HepG2 (cell line): ENCODE data around the gene SLC11A1. TPM values are rescaled to one million over a fixed set of nuclear protein-coding genes. Genes with fewer than 3 reads are reported as not detected.

Source experiments
- ADNP ChIP-seq: sonication (generic); formaldehyde crosslinking; IDR thresholded peaks from 2 replicates; pipeline ENCODE4 v1.4.0; 2020; ENCODE audit warnings: missing genetic modification reagents
- AGO2 ChIP-seq: fragments of 200-400 bp; formaldehyde crosslinking; optimal IDR thresholded peaks from 2 replicates; pipeline ENCODE3; 2017; ENCODE audit warnings: mild to moderate bottlenecking, low read depth, low read length, moderate library complexity
- CEBPB ChIP-seq: IDR thresholded peaks from 2 replicates; pipeline ENCODE4 v1.6.1; 2011; ENCODE audit warnings: low read depth, low read length, improper control_type of control experiment, borderline replicate concordance
- JARID2 ChIP-seq: sonication (generic); formaldehyde crosslinking; IDR thresholded peaks from 2 replicates; pipeline ENCODE4 v1.8.1; 2023; ENCODE audit warnings: missing genetic modification reagents, inconsistent platforms; ENCODE audit not compliant: insufficient replicate concordance
- MLLT10 ChIP-seq: sonication (generic); formaldehyde crosslinking; IDR thresholded peaks from 2 replicates; pipeline ENCODE4 v1.4.0; 2020; ENCODE audit warnings: missing genetic modification reagents
- NPAS2 ChIP-seq: sonication (generic); formaldehyde crosslinking; IDR thresholded peaks from 2 replicates; pipeline ENCODE4 v1.8.0; 2022; ENCODE audit warnings: mild to moderate bottlenecking, missing genetic modification reagents, borderline replicate concordance
- NR2F2 ChIP-seq: IDR thresholded peaks from 2 replicates; pipeline ENCODE4 v1.6.1; 2012; ENCODE audit warnings: low read depth, inconsistent platforms, borderline replicate concordance
- NR2F6 ChIP-seq, 2 experiments: IDR thresholded peaks; 2 replicates each; pipeline ENCODE4 v1.6.1; 2016; ENCODE audit warnings: antibody characterized with exemption in 1 of 2, mild to moderate bottlenecking in 1 of 2
- PHB2 ChIP-seq: fragments of 450-650 bp; IDR thresholded peaks from 2 replicates; pipeline ENCODE4 v1.6.1; 2018; ENCODE audit not compliant: partially characterized antibody
- POLR2AphosphoS5 ChIP-seq: IDR thresholded peaks from 2 replicates; pipeline ENCODE4 v1.6.1; 2012; ENCODE audit warnings: low read depth, low read length
- SNRNP70 ChIP-seq: fragments of 200-400 bp; formaldehyde crosslinking; IDR thresholded peaks from 2 replicates; pipeline ENCODE4 v1.6.1; 2017; ENCODE audit warnings: mild to moderate bottlenecking, low read depth, low read length, moderate library complexity
- STAG1 ChIP-seq: sonication (generic); formaldehyde crosslinking; IDR thresholded peaks from 2 replicates; pipeline ENCODE4 v1.4.0; 2020; ENCODE audit warnings: missing genetic modification reagents
- TP53 ChIP-seq: sonication (generic); formaldehyde crosslinking; conservative IDR thresholded peaks from 2 replicates; pipeline ENCODE4 v1.4.0; 2020; ENCODE audit warnings: missing genetic modification reagents
- ZNF12 ChIP-seq: sonication (generic); formaldehyde crosslinking; IDR thresholded peaks from 2 replicates; pipeline ENCODE4 v1.5.0; 2020; ENCODE audit warnings: missing genetic modification reagents
- ZNF737 ChIP-seq: sonication (generic); formaldehyde crosslinking; IDR thresholded peaks from 2 replicates; pipeline ENCODE4 v1.5.0; 2020; ENCODE audit warnings: missing genetic modification reagents, mild to moderate bottlenecking, borderline replicate concordance
- ZNF788 ChIP-seq: sonication (generic); formaldehyde crosslinking; IDR thresholded peaks from 2 replicates; pipeline ENCODE4 v1.5.0; 2020; ENCODE audit warnings: mild to moderate bottlenecking, missing genetic modification reagents, borderline replicate concordance
- polyA plus RNA-seq, 8 experiments: library from polyadenylated mRNA; depleted of rRNA in 3 of 8; stranded (reverse) in 7 of 8; unstranded in 1 of 8; fragments of >200 nt; fragmentation: Illumina TruSeq in 4 of 8; extraction: Trizol in 4 of 8; gene quantifications; 2 replicates each; pipeline versions ENCODE4 v1.2.1 to v1.2.3, GENCODE V29; 2011 to 2016; ENCODE audit warnings: low read depth in 4 of 8, missing spikeins in 1 of 8, mixed read lengths in 1 of 8; ENCODE audit not compliant: insufficient read depth in 1 of 8
- total RNA-seq, 5 experiments: library from RNA; depleted of rRNA; stranded (reverse); fragments of >200 nt; fragmentation: Illumina TruSeq; extraction: Trizol; gene quantifications; 2 replicates each; pipeline ENCODE4 v1.2.3, GENCODE V29; 2016; ENCODE audit warnings: low read depth in 1 of 5
- TF ChIP-seq, protein P1 (sequence below): sonication (generic); formaldehyde crosslinking; IDR thresholded peaks from 2 replicates; pipeline ENCODE4 v1.4.0; 2020; ENCODE audit warnings: missing genetic modification reagents
- TF ChIP-seq, protein P2 (sequence below): sonication (generic); formaldehyde crosslinking; IDR thresholded peaks from 2 replicates; pipeline ENCODE4 v1.4.0; 2020; ENCODE audit warnings: missing genetic modification reagents
- TF ChIP-seq, protein P3 (sequence below): sonication (generic); formaldehyde crosslinking; IDR thresholded peaks from 2 replicates; pipeline ENCODE4 v1.5.0; 2020; ENCODE audit warnings: missing genetic modification reagents, mild to moderate bottlenecking, borderline replicate concordance
- TF ChIP-seq, protein P4 (sequence below): sonication (generic); formaldehyde crosslinking; IDR thresholded peaks from 2 replicates; pipeline ENCODE4 v1.8.1; 2023; ENCODE audit warnings: mild to moderate bottlenecking, missing genetic modification reagents, borderline replicate concordance

The SLC11A1 gene
- total and polyA plus RNA-seq, 2 of the 13 experiments (the other 11 are each of a cell fraction or from before 2014, with no cell fraction given) = 0.33 to 2.3 TPM

DNA sequence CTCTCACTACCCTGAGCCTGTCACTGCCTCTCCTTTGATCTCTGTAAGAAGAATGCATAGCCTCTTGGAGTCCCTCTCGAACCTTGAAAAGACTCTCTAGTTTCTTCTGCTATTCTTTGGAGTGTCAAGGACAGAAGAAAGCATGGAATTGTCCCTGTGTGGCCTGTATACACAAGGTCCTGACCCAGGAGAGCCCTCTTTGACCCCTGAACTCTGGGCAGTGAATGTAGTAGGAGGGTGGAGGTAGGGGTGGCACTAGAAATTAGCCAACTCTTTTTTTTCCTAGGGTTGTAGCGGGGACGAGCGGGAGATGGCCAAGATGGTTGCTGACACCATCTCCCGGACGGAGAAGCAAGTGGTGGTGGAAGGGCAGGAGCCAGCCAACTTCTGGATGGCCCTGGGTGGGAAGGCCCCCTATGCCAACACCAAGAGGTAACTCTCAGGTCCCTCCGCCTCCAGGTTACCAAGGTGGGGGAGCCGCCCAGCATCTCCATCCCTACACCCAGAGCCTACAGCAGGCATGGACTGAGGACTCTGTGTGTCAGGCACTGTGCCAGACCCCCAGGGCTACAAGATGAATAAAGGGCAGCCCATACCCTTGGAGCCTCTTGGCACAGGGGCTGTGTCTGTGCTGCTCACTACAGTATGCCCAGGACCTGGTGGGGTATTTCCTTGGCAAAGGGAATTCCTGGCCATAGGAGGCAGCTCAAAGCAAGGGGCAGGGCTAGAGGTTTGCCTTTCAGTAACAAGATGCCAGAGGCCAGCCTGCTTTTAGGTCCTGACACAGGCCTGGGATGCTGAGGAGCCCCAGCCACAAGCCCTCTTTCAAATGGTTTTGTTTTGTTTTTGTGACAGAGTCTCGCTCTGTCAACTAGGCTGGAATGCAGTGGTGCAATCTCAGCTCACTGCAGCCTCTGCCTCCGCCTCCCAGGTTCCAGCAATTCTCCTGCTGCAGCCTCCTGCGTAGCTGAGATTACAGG is 53.2 kb downstream of the SLC11A1 start (continued):
- TF ChIP-seq ADNP (CRISPR knock-in tag) (no peak), NR2F2 (0 out of 2 replicates have a peak, but pooled peaks have one; percentile 22), ZNF737 (no peak), ZNF788 (no peak), CEBPB (0 out of 2 replicates have a peak, but pooled peaks have one; percentile 14), MLLT10 (CRISPR knock-in tag) (no peak), ZNF12 (CRISPR knock-in tag) (0 out of 2 replicates have a peak, but pooled peaks have one; percentile 22), JARID2 (CRISPR knock-in tag) (no peak), NR2F6 (IDR thresholded peaks at IDR 0.05) (peak; percentile 25; the same call in 1 of the 2 replicates), NR2F6 (CRISPR knock-in tag; IDR thresholded peaks at IDR 0.05) (no peak), NPAS2 (CRISPR knock-in tag) (0 out of 2 replicates have a peak, but pooled peaks have one; percentile 21), STAG1 (no peak), TP53 (CRISPR knock-in tag) (no peak), PHB2 (no peak), POLR2AphosphoS5 (peak; percentile 37; the same call in 1 of the 2 replicates), SNRNP70 (no peak), AGO2 (peak; percentile 58)
- TF ChIP-seq, protein P1, sequence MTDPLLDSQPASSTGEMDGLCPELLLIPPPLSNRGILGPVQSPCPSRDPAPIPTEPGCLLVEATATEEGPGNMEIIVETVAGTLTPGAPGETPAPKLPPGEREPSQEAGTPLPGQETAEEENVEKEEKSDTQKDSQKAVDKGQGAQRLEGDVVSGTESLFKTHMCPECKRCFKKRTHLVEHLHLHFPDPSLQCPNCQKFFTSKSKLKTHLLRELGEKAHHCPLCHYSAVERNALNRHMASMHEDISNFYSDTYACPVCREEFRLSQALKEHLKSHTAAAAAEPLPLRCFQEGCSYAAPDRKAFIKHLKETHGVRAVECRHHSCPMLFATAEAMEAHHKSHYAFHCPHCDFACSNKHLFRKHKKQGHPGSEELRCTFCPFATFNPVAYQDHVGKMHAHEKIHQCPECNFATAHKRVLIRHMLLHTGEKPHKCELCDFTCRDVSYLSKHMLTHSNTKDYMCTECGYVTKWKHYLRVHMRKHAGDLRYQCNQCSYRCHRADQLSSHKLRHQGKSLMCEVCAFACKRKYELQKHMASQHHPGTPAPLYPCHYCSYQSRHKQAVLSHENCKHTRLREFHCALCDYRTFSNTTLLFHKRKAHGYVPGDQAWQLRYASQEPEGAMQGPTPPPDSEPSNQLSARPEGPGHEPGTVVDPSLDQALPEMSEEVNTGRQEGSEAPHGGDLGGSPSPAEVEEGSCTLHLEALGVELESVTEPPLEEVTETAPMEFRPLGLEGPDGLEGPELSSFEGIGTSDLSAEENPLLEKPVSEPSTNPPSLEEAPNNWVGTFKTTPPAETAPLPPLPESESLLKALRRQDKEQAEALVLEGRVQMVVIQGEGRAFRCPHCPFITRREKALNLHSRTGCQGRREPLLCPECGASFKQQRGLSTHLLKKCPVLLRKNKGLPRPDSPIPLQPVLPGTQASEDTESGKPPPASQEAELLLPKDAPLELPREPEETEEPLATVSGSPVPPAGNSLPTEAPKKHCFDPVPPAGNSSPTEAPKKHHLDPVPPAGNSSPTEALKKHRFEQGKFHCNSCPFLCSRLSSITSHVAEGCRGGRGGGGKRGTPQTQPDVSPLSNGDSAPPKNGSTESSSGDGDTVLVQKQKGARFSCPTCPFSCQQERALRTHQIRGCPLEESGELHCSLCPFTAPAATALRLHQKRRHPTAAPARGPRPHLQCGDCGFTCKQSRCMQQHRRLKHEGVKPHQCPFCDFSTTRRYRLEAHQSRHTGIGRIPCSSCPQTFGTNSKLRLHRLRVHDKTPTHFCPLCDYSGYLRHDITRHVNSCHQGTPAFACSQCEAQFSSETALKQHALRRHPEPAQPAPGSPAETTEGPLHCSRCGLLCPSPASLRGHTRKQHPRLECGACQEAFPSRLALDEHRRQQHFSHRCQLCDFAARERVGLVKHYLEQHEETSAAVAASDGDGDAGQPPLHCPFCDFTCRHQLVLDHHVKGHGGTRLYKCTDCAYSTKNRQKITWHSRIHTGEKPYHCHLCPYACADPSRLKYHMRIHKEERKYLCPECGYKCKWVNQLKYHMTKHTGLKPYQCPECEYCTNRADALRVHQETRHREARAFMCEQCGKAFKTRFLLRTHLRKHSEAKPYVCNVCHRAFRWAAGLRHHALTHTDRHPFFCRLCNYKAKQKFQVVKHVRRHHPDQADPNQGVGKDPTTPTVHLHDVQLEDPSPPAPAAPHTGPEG (CRISPR knock-in tag) = no peak
- TF ChIP-seq, protein P2, sequence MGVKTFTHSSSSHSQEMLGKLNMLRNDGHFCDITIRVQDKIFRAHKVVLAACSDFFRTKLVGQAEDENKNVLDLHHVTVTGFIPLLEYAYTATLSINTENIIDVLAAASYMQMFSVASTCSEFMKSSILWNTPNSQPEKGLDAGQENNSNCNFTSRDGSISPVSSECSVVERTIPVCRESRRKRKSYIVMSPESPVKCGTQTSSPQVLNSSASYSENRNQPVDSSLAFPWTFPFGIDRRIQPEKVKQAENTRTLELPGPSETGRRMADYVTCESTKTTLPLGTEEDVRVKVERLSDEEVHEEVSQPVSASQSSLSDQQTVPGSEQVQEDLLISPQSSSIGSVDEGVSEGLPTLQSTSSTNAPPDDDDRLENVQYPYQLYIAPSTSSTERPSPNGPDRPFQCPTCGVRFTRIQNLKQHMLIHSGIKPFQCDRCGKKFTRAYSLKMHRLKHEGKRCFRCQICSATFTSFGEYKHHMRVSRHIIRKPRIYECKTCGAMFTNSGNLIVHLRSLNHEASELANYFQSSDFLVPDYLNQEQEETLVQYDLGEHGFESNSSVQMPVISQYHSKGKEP = no peak
- TF ChIP-seq, protein P3, sequence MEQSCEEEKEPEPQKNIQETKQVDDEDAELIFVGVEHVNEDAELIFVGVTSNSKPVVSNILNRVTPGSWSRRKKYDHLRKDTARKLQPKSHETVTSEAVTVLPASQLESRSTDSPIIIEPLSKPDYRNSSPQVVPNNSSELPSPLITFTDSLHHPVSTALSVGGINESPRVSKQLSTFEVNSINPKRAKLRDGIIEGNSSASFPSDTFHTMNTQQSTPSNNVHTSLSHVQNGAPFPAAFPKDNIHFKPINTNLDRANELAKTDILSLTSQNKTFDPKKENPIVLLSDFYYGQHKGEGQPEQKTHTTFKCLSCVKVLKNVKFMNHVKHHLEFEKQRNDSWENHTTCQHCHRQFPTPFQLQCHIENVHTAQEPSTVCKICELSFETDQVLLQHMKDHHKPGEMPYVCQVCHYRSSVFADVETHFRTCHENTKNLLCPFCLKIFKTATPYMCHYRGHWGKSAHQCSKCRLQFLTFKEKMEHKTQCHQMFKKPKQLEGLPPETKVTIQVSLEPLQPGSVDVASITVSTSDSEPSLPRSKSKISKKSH (CRISPR knock-in tag) = 0 out of 2 replicates have a peak, but pooled peaks have one; percentile 41
- TF ChIP-seq, protein P4, sequence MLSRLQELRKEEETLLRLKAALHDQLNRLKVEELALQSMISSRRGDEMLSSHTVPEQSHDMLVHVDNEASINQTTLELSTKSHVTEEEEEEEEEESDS (CRISPR knock-in tag) = no peak
